HuH-7.5 (cell line): ENCODE measurements around the gene ADAMTS17.

Experiments used
- DNase-seq: peaks from one replicate; pipeline ENCODE4 v3.0.0; 2011; ENCODE audit warnings: low spot score

The ADAMTS17 gene

GRCh38 chr15:100125401-100126191 lies 216.2 kb downstream of the ADAMTS17 start:
- no peak for DNase-seq

- DNase-seq: no peak
These were observed 216.8 kb downstream of the ADAMTS17 start for GRCh38 chr15:100124936-100125335.

DNA sequence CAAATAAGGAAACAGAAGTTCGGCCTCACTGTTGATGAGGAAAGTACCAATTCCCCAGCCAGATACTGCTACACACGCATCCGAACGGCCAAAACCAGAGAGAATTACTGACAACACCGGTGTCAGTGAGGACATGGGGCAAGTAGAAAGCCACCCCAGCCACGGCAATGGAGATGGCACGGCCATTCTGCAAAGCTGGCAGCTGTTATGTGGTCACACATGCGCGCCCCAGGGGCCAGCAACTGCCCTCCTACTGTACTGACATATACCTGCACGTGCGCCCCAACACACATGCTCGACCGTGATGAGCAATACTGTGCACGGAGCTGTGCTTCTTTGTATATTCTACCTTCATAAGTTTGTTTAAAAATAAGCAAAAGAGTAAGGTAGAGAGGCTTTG lies 217.4 kb downstream of the ADAMTS17 start:
- no peak for DNase-seq

GRCh38 chr15:100123611-100124010 lies 218.2 kb downstream of the ADAMTS17 start:
- no peak for DNase-seq

DNA sequence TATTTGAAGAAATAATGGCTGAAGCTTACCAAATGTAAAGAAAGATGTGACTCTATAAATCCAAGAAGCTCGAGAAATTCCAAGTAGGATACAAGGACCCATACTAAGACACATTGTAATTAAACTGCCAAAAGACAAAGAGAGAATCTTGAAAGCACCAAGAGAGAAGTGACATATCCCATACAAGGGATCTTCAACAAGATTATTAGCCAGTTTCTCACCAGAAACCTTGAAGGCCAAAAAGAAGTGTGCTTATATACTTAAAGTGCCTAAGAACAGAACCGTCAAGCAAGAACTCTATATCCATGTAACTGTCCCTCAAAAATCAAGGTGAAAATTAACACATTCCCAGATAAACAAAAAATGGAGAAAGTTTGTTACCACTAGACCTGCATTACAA lies 220.5 kb downstream of the ADAMTS17 start:
- DNase-seq: no peak

GRCh38 chr15:100120111-100120510 lies 221.7 kb downstream of the ADAMTS17 start:
- no peak for DNase-seq

DNA sequence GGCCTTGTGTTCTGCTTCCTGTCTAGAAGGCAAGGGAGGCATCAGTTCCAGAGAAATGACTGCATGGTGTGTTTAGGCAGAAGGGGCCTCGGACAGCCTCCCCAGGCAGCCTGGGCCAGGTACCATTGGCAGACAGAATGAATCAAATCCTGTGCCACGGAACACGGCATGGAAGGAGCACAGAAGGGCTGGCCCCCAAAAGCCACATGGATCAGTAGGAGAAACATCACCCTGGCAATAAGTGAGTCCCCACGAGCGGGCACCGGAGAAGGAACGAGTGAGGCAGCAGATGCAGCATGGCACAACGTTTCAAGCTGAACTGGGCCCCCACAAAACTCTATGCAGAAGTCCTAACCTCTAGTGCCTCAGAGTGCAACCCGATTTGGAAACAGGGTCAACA lies 223.2 kb downstream of the ADAMTS17 start:
- no peak for DNase-seq

DNA sequence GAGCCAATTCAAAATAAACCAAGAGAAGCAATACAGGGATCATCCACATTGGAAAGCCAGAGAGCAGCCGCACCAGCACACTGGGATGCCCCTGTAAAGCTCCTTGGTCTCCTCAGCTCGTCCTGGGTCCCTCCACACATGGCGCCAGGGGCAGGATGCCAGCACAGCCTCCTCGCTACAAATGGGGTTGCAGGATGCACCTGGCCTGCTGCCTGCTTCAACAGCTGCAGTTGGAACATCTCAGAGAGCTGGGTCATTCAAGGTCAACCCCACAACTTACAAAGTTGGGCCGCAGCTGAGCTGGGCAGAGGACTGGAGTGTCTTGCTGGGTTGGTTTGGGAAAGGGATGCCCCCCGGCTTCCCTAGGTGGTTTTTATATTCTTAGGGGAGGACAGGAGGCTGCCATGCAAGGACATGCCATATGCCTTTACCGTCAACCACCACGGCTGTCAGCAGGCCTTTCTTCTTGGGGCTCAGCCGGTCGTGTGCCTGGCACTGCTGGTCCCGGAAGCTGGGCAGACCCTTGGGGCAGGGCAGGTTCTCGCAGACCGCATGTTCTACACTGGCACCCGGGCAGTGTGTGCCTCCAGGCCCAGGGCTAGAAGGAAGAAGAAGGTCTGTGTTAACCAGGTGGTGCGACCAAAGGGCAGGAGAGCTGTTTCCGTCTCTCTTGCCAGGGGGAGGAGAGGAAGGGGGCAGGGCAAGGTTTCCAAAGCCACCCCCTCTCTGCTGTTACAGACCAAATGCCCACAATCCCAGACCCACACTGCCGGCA lies 225.2 kb downstream of the ADAMTS17 start:
- no peak for DNase-seq

GRCh38 chr15:100115711-100116090 lies 226.1 kb downstream of the ADAMTS17 start:
- DNase-seq: no peak

DNA sequence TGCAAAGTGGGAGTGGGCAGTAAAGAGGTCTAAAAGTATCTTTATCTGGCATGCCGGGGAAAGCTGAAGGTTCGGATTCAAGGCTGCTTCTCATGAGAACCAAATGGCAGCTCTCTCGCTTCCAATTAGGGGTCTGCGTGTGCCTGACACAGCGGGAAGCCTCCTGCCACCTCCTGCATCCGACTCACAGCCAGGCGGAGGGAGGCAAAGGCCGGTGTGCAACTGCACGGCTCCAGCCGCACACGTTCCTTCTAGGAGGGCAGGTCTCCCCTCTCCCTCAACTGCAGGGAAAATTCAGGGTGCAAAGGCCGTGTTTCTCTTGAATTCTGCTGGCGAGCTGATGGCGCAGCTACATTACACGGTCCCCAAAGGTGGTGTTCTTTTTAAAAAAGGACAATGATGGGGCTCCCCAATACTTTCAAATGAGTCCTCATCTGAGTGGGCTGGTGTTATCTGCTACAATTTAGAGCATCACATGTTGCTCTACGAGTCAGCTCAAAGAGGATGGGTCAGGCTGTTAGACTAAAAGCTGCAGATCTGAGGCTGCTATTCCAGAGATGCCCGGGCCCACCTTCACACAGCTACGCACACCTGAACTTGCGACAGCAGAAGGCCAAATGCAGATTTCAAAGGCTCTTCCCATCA lies 226.6 kb downstream of the ADAMTS17 start:
- DNase-seq: no peak

DNA sequence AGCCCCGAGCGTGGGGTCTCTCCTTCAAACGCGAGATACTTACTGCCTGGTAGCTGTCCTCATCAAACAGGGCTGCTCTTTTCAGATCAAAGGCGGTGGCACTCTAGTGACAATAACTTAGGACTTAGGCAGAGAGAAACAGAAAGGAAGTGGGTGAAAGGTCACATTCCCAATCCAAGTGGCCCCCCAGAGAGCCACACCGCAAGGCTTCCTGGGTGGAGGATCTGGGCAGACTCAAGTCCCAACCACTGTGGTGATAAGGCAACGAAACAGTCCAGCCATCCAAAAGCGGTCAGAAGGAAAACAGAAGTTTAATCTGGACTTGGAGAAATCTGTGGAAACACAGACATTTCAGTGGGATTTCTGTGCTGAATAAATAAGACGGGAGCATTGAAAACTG lies 227.2 kb downstream of the ADAMTS17 start:
- DNase-seq: no peak

GRCh38 chr15:100114100-100114499 lies 227.7 kb downstream of the ADAMTS17 start:
- no peak for DNase-seq

DNA sequence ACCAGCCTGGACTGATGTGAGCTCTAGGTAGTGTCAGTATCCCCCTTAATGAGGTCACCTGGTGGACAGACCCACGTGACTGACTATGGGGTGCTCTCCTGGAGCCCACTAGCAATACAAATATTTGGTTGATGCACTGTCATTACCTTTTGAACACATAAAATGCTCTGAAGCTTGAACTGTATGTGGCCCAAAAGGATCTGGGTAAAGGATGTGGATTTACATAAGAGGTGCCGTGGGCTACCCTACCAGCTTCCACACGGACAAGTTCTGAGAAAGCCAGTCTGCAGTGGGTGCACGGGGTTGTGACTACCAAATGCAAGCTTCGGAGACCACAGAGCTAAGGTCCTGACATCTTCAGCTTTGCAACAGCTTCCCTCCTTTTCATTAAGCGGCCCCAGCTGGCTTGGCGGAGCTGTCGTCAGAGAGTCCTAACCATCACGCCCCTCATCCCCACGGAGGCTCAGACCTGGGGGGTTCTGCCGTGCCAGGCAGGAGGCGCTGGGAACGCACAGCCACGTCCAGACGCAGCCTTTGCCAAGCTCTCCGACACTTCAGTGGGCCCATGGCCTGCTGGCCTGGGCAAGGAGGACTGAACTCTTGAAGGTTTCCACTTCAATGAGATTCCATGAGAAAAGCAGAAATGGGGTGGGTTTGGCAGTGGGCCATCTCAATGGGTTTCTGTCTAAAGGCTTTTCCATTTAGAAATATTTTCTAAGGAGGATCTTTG lies 228.3 kb downstream of the ADAMTS17 start:
- DNase-seq: no peak

- DNase-seq: no peak
These were observed 229.0 kb downstream of the ADAMTS17 start for GRCh38 chr15:100112636-100113305.

- DNase-seq: no peak
These were observed 229.7 kb downstream of the ADAMTS17 start for GRCh38 chr15:100112061-100112420.

DNA sequence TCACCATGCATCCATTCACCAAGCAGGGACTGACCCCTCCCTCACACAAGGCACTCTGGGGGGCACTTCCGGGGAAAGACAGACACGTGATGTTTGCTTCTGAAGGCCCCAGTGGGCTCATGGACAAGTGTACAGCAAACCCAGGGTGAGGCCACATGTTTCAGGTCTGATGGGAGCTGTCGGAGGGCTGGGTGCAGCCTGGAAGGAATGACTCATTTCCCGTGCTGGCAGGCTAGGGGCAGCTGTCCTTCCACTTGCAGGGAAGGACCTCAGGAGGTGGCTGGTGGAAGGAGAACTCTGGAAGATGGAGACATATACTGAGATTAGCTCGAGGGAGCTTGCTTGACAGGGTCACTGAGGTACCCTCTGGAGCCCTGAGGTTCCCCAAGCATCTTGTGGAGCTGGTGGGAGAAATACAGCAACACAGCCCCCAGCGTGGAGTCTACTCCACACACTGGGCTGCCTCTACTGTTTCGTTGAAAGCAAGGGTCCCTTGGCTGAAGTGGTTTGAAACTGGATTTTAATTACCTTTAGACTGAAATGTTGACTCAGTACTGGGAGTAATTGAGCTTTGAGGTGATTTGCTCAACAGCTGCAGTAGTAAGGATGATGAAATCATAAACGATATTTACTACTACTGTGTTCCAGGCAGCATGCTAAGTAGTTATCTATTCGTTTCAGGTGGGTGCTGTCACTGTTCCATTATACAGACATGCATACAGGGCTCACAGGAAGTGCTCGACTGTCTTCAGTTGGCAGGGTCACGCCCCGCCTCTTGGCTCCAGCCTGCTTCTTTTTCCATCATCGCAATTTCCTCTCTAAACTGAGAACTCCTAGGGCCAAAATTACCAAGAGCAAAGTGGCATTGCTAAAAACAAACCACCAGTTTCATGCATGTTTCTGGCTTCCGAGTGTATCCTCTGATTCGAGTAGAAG lies 230.4 kb downstream of the ADAMTS17 start:
- no peak for DNase-seq

GRCh38 chr15:100109486-100110035 lies 232.2 kb downstream of the ADAMTS17 start:
- no peak for DNase-seq

GRCh38 chr15:100108846-100109245 lies 232.9 kb downstream of the ADAMTS17 start:
- no peak for DNase-seq

- no peak for DNase-seq
These were observed 233.4 kb downstream of the ADAMTS17 start for GRCh38 chr15:100108346-100108745.

DNA sequence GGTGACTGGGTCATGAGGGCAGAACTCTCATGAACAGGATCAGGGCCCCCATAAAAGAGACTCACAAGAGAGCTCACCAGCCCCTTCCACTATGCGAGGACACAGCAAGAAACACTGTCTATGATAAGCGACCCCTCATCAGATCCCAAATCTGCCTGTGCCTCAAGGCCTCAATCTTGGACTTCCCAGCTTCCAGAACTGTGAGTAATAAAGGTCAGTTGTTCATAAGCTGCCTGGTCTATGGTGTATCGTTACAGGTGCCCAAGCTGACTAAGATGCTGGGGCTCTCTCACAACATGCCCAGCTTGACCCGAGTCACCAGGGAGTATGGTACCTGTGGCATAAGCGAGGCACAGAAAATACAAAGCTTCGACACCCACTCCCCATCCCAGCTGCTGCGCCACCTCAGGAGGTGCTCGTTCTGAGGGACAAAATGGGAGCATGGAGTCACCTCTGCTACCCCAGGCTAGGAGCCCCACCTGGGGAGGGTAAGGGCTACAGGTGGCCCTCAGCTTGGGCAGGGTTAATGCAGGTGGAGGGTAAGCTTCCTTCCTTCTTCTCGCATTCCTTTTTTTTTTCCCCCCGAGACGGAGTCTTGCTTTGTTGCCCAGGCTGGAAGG lies 234.1 kb downstream of the ADAMTS17 start:
- no peak for DNase-seq
